Activated CD8-positive, alpha-beta memory T cell treated with anti-CD3 and anti-CD28 coated beads, Interleukin-2, amount 50 U/mL, for 1 hour (primary cell): ENCODE data around the gene STAT3.
"Not testable (repeated sequence)": the region's sequence is repeated elsewhere in the genome, so short reads cannot be mapped to it uniquely, and the experiment has no call there.

ENCODE experiments used
- DNase-seq: peaks from one replicate; pipeline ENCODE4 v3.0.0-alpha.2; 2020; ENCODE audit errors: extremely low read depth

STAT3 gene

DNA sequence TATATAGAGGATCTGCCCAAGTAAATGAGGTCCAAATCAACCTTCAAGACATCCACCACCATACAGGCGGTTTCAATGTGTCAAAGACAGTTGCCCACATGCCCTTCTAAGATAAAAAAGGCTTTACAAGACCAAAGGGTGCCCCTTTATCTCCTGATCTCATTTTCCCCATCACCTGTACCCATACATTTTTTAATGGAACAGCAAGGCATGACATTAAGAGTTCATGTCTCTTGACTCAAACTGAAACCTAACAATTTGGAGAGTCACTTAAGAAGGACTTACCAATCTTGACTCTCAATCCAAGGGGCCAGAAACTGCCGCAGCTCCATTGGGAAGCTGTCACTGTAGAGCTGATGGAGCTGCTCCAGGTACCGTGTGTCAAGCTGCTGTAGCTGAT, 40.1 kb downstream of the STAT3 start:
- no peak for DNase-seq

DNA sequence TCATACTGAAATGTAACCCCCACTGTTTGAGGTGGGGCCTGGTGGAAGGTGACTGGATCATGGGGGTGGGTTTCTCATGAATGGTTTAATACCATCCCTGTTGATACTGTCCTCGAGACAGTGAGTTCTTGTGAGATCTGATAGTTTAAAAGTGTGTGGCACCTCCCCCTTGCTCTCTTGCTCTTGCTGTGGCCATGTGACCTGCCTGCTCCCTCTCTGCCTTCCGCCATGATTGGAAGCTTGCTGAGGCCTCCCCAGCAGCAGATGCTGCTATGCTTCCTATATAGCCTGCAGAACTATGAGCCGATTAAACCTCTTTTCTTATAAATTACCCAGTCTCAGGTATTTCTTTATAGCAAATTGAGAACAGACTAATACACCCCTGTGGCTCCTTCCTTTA, 40.6 kb downstream of the STAT3 start:
- no peak for DNase-seq

DNA sequence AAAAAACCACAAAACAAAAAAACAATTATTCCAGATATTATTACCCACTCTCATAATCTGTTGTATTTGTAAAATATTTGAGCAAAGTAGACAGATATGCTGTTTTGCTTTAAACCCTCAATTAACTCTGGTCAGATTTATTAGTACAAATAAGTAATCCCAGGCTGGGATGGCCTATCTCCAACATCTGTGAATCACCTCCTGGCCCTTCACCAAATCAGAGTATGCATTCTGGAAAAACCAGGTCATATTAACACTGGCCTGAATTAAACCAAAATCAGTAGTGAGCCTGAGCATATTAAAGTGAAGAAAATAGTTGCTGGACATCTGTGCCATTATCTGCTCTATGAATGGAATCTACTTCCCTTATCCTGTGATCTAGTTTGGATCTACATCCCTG, 41.0 kb downstream of the STAT3 start:
- no peak for DNase-seq

DNA sequence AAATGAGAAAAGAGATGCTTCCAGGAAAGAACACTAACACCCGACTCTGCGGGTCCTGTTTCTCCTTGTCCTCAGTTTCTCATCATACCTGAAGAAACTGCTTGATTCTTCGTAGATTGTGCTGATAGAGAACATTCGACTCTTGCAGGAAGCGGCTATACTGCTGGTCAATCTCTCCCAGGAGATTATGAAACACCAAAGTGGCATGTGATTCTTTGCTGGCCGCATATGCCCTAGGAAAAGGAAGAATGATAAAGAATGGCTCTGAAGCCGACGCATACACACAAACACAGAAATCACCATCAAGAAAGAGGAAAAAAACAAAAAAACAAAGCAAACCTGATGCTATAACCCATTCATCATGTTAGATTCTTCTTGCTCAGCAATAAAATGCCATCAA, 41.8 kb downstream of the STAT3 start:
- DNase-seq, result no peak

DNA sequence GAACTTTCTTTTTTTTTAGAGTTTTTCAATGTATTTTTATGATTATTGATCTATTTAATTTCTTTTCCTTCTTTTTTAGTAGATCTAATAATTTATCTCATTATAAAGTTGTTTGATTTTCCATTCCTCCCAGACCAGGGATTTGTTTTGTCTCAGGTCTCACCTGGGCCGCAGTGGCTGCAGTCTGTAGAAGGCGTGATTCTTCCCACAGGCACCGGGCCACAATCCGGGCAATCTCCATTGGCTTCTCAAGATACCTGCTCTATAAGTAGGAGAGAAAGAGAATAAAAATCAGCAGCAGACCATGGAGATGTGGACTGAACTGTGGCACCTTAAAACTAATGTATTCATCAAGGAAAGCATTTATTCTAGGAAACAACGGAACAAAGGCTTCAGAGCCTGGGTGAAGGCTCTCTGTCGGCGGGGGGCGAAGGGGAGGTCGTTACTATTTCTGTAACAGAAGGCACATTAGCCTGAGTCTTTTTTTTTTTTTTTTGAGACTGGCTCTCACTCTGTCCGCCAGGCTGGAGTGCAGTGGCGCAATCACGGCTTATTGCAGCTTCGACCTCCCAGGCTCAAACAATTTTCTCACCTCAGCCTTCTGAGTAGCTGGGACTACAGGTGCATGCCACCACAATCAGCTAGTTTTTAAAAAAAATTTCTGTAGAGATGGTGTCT, 42.7 kb downstream of the STAT3 start:
- DNase-seq, result no peak

DNA sequence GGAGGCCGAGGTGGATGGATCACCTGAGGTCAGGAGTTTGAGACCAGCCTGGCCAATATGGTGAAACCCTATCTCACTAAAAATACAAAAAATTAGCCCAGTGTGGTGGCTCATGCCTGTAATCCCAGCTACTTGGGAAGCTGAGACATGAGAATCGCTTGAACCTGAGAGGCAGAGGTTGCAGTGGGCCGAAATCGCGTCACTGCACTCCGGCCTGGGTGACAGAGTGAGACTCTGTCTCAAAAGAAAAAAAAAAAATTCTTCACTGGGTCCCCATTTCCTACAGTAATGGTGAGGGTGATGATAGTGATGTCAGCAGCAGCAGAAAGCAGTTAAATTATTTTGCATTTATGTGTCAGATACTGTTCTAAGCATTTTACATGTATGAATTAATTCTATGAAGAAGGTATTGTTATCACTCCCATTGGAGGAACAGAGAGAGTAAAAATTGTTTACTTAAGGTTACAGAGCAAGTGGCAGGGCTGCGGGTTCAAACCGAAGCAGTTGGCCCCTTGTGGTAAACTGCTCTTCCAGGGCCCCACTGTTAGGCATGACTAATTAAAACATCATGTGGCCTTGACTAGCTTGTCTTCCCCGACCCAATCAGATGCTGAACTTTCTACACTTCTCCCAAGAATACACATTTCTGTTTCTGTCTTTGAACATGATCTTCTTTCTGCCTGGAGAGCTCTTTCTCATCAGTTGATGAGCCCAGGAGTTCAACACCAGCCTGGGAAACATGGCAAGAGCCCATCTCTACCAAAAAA, 45.8 kb downstream of the STAT3 start:
- DNase-seq, result no peak

DNA sequence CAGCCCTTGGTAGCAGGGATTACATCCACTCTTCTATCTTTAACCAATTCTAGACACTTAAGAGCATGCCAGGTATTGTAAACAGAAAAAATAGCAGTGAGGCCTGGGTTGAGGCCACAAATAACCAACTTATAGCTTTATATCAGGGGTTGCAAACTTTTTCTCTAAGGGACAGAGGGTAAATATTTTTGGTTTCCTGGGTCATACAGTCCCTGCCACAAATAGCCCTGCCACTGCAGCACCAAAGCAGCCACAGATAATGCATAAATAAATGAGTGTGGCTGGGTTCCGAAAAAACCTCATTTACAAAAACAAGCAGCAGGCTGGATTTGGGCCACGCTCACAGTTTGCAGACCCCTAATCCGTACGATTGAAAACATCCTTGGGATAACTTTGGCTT, 46.7 kb downstream of the STAT3 start:
- DNase-seq, result no peak

DNA sequence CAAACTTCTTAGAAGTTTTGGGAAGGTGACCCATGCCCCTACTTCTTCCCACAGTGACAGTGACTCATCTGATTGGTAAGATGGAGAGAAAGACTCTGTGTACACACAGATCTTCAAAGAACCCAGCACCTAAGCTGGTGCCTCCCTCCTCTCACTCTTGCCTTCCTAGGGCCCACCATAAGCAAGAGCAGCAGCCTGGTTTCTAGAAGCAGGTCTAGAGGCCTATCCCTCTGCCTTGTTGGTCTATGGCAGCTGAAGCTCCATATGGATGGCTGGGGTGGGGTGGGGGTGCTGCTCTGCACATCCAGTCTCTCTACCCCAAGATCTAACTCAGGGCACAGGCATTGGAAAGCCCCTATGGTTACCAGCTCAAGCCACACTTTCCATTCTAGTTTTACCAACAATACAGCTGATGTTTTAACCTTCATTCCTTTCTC, 47.5 kb downstream of the STAT3 start:
- DNase-seq, result no peak

DNA sequence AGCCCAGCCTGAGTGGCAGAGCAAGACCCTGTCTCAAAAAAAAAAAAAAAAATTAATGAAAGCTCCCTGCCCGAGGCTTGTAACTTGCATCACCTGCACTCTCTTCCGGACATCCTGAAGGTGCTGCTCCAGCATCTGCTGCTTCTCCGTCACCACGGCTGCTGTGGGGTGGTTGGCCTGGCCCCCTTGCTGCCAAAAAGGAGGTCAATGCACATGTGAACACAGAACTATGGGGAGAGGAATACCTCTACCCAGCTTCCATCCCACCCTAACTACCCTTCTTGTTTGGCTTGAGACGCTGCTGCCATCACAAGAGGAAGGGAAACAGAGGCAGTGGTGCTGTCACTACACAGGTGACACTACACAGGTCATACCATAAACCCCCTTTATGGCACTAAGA, 49.0 kb downstream of the STAT3 start:
- DNase-seq, result no peak

DNA sequence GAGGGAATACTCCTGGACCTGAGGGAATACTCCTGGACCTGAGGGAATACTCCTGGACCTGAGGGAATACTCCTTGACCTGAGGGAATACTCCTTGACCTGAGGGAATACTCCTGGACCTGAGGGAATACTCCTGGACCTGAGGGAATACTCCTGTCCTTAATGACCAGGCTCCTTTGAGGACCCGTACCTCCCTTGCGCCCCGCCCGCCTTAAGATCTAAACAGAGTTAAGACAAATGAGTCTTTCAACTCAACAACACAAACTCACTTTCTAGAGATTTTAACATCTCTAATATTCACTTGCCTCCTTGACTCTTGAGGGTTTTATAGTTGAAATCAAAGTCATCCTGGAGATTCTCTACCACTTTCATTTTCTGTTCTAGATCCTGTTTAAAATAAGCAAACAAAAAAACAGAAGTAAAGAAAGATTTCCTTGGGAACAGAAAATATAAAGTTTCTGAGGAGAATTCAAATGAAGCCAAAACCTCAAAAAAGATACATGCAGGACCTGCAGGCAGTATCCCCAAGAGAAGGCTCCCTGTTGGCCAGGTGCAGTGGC, 49.7 kb downstream of the STAT3 start:
- DNase-seq, result no peak

DNA sequence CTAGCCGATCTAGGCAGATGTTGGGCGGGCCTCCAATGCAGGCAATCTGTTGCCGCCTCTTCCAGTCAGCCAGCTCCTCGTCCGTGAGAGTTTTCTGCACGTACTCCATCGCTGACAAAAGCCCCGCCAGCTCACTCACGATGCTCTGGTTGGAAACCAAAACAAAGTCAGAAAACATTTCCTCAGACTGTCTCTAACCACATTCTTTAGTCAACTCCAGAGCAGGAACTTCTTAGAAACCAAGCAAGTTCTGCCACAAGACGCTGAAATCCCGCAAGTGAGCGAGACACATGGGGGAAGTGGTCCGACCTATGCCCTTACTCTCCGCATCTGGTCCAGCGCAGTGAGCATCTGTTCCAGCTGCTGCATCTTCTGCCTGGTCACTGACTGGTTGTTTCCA, 50.8 kb downstream of the STAT3 start:
- peak; percentile 49 for DNase-seq

DNA sequence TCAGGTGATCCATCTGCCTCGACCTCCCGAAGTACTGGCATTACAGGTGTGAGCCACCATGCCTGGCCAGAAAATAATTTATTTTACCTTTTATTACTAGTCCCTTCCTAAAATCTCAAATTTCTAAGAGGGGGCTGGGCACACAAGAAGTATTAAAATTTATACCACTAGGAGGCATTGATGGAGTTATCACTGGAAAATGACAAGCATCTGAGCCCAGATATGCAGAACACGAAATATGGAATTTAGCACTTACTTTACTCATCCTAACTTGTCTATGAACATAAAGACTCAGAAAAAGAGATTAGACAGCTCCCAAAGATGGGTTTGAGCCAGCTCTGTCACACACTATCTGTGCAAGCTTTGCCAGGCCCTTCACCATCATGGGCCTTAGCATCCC, 53.6 kb downstream of the STAT3 start:
- no peak for DNase-seq

DNA sequence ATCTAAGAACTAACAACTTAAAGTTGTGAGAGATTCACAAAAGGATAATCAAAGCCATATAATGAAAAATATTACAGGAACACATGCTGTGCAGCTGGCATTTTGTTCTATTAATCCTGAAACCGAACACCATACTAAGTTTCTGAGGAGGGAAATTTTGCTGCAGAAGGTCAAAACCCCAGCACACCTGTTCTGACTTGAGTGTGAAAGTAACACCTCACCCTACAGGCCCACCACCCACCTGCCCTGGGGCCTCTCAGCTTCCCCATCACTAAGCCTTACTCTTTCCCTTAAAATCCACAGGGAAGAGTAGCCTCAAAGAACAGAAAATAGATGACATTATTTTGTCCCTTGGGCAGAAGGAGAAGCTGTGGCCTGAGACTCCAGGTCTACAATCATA, 55.2 kb downstream of the STAT3 start:
- no peak for DNase-seq

DNA sequence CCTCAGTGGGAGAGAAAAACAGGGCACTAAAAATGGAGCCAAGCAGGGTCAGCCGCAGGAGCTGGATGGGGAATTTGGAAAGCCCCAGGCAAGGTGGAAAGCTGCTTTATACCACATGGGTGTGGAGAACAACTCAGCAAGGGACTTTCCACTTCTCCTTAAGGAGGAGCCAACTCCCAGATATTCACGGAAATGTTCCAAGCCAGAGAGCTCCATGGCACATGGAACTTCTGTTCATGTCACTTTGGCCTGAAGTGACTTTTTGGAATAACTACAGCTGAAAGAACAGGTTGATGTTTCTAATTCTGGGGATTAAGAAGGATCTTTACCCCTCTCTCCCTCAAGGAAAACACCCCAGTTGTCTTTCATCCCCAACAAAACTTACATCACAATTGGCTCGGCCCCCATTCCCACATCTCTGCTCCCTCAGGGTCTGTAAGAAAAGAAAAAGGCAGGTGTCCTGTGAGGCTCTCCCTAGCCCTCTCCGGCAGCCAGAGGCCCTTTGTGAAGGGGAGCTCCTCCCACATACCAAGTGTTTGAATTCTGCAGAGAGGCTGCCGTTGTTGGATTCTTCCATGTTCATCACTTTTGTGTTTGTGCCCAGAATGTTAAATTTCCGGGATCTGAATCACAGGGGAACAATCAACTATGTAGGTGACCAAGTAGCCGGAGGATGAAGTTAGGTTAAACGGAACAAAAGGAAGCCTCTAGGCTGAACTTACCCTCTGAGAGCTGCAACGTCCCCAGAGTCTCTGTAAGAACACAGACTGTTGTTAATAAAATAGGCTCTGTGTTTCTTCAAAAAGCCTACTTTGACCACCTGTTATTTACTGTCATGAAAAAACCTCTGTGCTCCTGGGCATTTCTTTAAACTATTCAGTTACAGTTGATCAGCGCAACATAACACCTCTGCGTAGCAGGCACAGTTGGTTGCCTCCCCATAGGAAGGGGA, 58.9 kb downstream of the STAT3 start:
- no peak for DNase-seq

DNA sequence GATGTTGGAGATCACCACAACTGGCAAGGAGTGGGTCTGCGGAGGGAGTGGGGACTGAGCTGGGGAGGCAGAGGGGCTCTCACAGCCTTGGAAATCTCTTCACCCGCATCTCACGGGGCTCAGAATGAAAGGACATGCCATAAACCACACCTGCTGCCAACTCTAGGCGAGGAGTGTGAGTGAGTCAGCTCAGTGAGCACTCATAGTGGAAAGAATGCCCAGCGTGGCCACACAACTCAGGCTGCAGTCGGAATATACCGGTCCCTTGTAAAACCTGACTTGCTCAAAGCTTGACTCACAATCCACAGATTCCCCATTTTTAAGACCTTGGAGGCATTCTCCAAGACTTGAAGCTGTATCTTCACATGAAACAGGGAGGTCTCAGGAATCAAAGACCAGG, 63.2 kb downstream of the STAT3 start:
- DNase-seq, result no peak

DNA sequence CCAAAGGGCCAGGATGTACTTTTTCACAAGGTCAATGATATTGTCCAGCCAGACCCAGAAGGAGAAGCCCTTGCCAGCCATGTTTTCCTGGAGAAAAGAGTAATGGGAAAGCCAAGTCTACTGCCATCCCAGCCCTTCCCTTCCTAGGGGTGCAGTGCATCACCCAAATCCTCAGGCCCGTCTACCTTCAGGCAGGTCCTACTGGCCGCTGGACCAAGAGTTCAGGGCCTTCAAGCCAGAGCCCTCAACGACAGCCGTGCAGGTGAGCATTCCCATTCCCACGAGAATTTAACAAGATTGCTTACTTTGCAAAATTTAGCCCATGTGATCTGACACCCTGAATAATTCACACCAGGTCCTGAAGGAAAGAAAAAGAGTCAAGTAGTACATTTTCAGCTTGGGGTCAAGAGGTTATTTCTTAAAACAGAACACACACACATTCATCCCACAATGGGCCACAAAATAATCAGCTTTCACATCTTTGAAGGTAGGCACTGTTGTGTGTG, 64.9 kb downstream of the STAT3 start:
- DNase-seq, result no peak

DNA sequence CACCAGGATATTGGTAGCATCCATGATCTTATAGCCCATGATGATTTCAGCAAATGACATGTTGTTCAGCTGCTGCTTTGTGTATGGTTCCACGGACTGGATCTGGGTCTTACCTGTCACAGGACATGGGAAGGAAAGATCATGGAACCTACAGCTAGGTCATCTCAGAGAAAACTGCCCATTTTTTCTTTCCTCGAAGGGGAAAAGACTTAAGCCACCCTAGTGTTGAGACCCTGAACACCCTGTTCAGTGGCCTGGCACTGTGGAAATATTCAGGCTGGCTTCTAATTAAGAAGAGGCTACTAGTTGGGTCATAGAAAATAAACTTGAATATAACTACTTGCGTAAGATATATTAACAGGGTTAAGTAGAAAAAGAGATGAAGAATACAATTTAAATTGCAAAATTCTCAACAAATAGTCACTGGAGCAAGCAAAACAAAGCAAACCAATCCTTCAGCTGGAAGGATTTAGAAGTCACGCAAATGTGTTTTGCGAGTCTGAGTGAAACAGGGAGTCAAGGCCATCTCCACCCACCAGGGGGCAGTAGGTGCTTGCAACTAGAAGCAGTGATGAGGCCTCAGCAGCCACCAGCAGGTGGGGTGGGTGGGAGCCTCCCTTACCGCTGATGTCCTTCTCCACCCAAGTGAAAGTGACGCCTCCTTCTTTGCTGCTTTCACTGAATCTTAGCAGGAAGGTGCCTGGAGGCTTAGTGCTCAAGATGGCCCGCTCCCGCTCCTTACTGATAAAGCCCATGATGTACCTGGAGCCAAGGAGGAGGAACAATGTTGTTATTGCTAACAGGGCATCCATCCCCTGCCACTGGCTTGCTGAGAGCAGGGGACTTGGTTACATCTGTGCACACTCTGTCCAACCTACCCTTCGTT, 65.6 kb downstream of the STAT3 start:
- DNase-seq, result peak; percentile 93

DNA sequence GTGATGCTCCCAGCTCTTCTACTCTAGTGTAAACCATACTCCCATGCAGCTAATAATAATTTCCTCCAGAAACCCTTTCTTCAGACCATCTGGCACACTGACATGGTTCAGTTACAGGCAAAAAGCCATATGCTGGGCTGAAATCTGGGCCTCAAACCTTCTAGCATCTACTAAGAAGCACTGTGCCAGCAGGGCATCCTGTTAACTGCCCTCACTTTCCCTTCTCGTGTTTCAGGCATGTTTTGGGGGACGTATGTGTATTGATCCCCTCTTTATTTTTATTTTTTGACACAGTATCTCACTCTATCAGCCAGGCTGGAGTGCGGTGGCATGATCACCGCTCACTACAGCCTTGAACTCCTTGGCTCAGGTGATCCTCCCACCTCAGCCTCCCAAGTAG, 66.7 kb downstream of the STAT3 start:
- no peak for DNase-seq

DNA sequence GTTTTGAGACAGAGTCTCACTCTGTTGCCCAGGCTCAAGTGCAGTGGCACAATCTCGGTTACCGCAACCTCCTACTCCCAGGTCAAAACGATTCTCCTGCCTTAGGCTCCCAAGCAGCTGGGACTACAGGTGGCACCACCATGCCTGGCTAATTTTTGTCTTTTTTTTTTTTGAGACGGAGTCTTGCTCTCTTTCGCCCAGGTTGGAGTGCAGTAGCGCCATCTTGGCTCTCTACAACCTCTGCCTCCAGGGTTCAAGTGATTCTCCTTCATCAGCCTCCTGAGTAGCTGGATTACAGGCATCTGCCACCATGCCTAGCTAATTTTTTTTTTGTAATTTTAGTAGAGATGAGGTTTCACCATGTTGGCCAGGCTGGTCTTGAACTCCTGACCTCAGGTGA, 70.3 kb downstream of the STAT3 start:
- not testable (repeated sequence) for DNase-seq

DNA sequence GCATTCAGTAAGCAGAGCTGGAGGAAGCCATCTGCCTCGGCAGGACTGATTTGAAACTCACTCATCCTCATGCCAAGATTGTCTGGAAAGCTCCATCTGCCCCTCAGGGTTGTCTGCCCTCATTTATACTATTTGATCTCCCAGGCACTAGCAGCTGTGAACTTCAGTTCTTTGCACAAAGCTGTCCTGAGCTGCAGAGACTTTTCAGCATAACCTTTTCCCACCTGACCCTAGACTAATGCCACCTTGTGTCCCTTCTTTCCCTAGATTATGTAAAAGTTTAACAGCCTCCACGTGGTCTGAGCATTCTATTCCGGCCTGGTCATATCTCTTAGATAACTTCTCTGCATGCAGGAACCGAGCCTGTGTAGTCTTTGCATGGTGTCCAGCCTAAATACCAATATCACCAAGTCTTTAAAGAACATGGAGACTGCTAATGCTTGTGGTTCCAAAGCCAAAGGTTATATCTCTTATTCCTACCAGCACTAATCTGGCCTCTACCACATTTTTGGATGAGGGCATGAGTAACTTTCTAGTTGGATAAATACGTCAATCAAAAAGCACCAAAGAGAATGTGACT, 70.9 kb downstream of the STAT3 start:
- no peak for DNase-seq

DNA sequence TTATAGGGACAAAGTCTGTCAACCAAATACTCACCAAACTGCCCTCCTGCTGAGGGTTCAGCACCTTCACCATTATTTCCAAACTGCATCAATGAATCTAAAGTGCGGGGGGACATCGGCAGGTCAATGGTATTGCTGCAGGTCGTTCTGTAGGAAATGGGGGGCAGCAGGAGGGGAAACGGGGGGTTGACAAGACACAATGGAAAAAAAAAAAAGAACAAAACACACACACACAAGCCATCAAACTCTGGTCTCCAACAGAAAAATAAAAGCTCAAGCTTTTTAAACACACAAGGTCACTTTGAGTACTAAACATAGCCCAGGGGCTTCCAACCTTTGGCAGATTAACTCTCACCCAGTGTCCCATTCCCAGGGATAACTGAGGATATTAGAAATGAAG, 71.5 kb downstream of the STAT3 start:
- no peak for DNase-seq
